ENCODE data around the gene TSKU.

- TF ChIP-seq EZH2 (IDR thresholded peaks at IDR 0.05) = no peak
- no peak for TF ChIP-seq CTCF (IDR thresholded peaks at IDR 0.05)
- TF ChIP-seq EZH2phosphoT487 (IDR thresholded peaks at IDR 0.05) = no peak
Observed at GRCh38 chr11:76767659-76768058, 15.5 kb upstream of the TSKU start.
